Liver (tissue), 9 donors: ENCODE data around the gene RELB. TPM values are rescaled to one million over a fixed set of nuclear protein-coding genes. Genes with fewer than 3 reads are reported as not detected.

ENCODE experiments used
- DNase-seq: peaks from one replicate; pipeline ENCODE4 v3.0.0-alpha.2; 2017; ENCODE audit warnings: low spot score
- H3K27ac ChIP-seq, 2 donors: one replicate each; pipeline ENCODE4 v1.7.0; 2013; ENCODE audit warnings: inconsistent platforms in 2 of 2, low read length in 2 of 2, control low read depth in 1 of 2, low read depth in 1 of 2, mild to moderate bottlenecking in 1 of 2
- H3K27me3 ChIP-seq, 4 donors: one replicate each; pipeline versions ENCODE4 v1.6.1 to v1.7.0; 2013; ENCODE audit warnings: low read length in 3 of 4, inconsistent platforms in 1 of 4, mild to moderate bottlenecking in 1 of 4, moderate library complexity in 1 of 4; ENCODE audit not compliant: control insufficient read depth in 4 of 4, insufficient read depth in 4 of 4
- H3K36me3 ChIP-seq, 4 donors: one replicate each; pipeline versions ENCODE4 v1.6.1 to v1.7.0; 2013; ENCODE audit warnings: low read length in 3 of 4, mild to moderate bottlenecking in 3 of 4, low read depth in 1 of 4, moderate library complexity in 1 of 4; ENCODE audit not compliant: control insufficient read depth in 4 of 4, insufficient read depth in 3 of 4
- H3K4me1 ChIP-seq, 4 donors: one replicate each; pipeline versions ENCODE4 v1.6.1 to v1.7.0; 2013; ENCODE audit warnings: low read length in 3 of 4, mild to moderate bottlenecking in 3 of 4, moderate library complexity in 1 of 4; ENCODE audit not compliant: control insufficient read depth in 4 of 4, insufficient read depth in 4 of 4
- H3K4me3 ChIP-seq, 3 donors: one replicate each; pipeline versions ENCODE4 v1.6.1 to v1.7.0; 2013; ENCODE audit warnings: low read length in 3 of 3, control low read depth in 1 of 3, low read depth in 1 of 3, mild to moderate bottlenecking in 1 of 3
- H3K9ac ChIP-seq, 2 donors: one replicate each; pipeline ENCODE4 v1.7.0; 2013; ENCODE audit warnings: low read length in 2 of 2, mild to moderate bottlenecking in 2 of 2, moderate library complexity in 2 of 2, control low read depth in 1 of 2, low read depth in 1 of 2
- H3K9me3 ChIP-seq, 4 donors: one replicate each; pipeline versions ENCODE4 v1.6.1 to v1.7.0; 2013; ENCODE audit warnings: low read length in 3 of 4; ENCODE audit not compliant: control insufficient read depth in 4 of 4
- ATF3 ChIP-seq: IDR thresholded peaks from 2 replicates; pipeline ENCODE4 v1.6.1; 2016; ENCODE audit warnings: antibody characterized with exemption
- EGR1 ChIP-seq, 2 donors: IDR thresholded peaks; 2 replicates each; pipeline ENCODE4 v1.6.1; 2016 to 2018; ENCODE audit warnings: antibody characterized with exemption in 2 of 2, low read depth in 2 of 2
- FOXA1 ChIP-seq: IDR thresholded peaks from 2 replicates; pipeline ENCODE4 v1.6.1; 2016; ENCODE audit warnings: antibody characterized with exemption
- FOXA2 ChIP-seq: IDR thresholded peaks from 2 replicates; pipeline ENCODE4 v1.6.1; 2016; ENCODE audit warnings: antibody characterized with exemption
- GABPA ChIP-seq, 2 donors: IDR thresholded peaks in 1 of 2; conservative IDR thresholded peaks in 1 of 2; 2 replicates each; pipeline ENCODE4 v1.6.1; 2016; ENCODE audit warnings: antibody characterized with exemption in 2 of 2, mild to moderate bottlenecking in 1 of 2, moderate library complexity in 1 of 2
- HNF4A ChIP-seq, 2 donors: conservative IDR thresholded peaks; 2 replicates each; pipeline ENCODE4 v1.6.1; 2016; ENCODE audit warnings: antibody characterized with exemption in 2 of 2, mild to moderate bottlenecking in 2 of 2
- HNF4G ChIP-seq: IDR thresholded peaks from 2 replicates; pipeline ENCODE4 v1.6.1; 2016; ENCODE audit warnings: antibody characterized with exemption
- JUND ChIP-seq, 2 donors: IDR thresholded peaks; 2 replicates each; pipeline ENCODE4 v1.6.1; 2016; ENCODE audit warnings: antibody characterized with exemption in 2 of 2
- MAX ChIP-seq: IDR thresholded peaks from 2 replicates; pipeline ENCODE4 v1.6.1; 2016; ENCODE audit warnings: antibody characterized with exemption
- NR2F2 ChIP-seq: IDR thresholded peaks from 2 replicates; pipeline ENCODE4 v1.6.1; 2016; ENCODE audit warnings: antibody characterized with exemption
- RAD21 ChIP-seq, 2 donors: IDR thresholded peaks; 2 replicates each; pipeline ENCODE4 v1.6.1; 2016; ENCODE audit warnings: antibody characterized with exemption in 2 of 2, mild to moderate bottlenecking in 2 of 2
- REST ChIP-seq: IDR thresholded peaks from 2 replicates; pipeline ENCODE4 v1.6.1; 2016; ENCODE audit warnings: antibody characterized with exemption, mild to moderate bottlenecking
- RXRA ChIP-seq, 2 donors: IDR thresholded peaks; 2 replicates each; pipeline ENCODE4 v1.6.1; 2017 to 2018; ENCODE audit warnings: antibody characterized with exemption in 2 of 2, mild to moderate bottlenecking in 1 of 2
- SP1 ChIP-seq: IDR thresholded peaks from 2 replicates; pipeline ENCODE4 v1.6.1; 2018; ENCODE audit warnings: antibody characterized with exemption, mild to moderate bottlenecking
- TAF1 ChIP-seq: conservative IDR thresholded peaks from 2 replicates; pipeline ENCODE4 v1.6.1; 2016; ENCODE audit warnings: antibody characterized with exemption, mild to moderate bottlenecking
- YY1 ChIP-seq: IDR thresholded peaks from 2 replicates; pipeline ENCODE4 v1.6.1; 2016; ENCODE audit warnings: antibody characterized with exemption, mild to moderate bottlenecking
- WGBS: extraction: QIAGEN DNeasy Blood & Tissue Kit; methylation state at CpG from one replicate; pipeline ENCODE4 v1.1.7; 2013; 5-methylcytosine and 5-hydroxymethylcytosine counted together
- polyA plus RNA-seq, 2 donors: library from polyadenylated mRNA; stranded (reverse) in 1 of 2; unstranded in 1 of 2; fragments of 200-250 nt in 1 of 2; fragments of >200 nt in 1 of 2; fragmentation: Nextera tagmentation in 1 of 2; extraction: Ambion mirVana in 1 of 2; gene quantifications; one replicate each; pipeline versions ENCODE4 v1.2.1 to v1.2.3, GENCODE V29; 2013 to 2015
- total RNA-seq, 2 donors: library from RNA; depleted of rRNA; stranded (reverse); fragments of >200 nt; gene quantifications; one replicate each; pipeline ENCODE4 v1.2.3, GENCODE V29; 2014
- TF ChIP-seq, protein P1 (sequence below): IDR thresholded peaks from 2 replicates; pipeline ENCODE4 v1.6.1; 2016; ENCODE audit warnings: antibody characterized with exemption
- TF ChIP-seq, protein P2 (sequence below): fragments of 150-350 bp; IDR thresholded peaks from 2 replicates; pipeline ENCODE4 v1.5.1; 2017; ENCODE audit warnings: improper control_type of control experiment, low read depth, low read length; ENCODE audit not compliant: missing input control
- donor health status: healthy.
- donor health status: healthy.
- donor health status: healthy.
- donor health status: healthy.
- donor health status: healthy.

The RELB gene
- total and polyA plus RNA-seq, 4 donors, result 1.4 to 4.9 (median 2.6) TPM

- no peak overlapping the region for H3K9ac ChIP-seq
- DNase-seq, result no peak
- no peak overlapping the region for H3K27ac ChIP-seq
- no peaks in the 10 kb centered on the region for H3K27me3 ChIP-seq
- H3K9me3 ChIP-seq, result no peaks in the 10 kb centered on the region
- TF ChIP-seq, protein P1, sequence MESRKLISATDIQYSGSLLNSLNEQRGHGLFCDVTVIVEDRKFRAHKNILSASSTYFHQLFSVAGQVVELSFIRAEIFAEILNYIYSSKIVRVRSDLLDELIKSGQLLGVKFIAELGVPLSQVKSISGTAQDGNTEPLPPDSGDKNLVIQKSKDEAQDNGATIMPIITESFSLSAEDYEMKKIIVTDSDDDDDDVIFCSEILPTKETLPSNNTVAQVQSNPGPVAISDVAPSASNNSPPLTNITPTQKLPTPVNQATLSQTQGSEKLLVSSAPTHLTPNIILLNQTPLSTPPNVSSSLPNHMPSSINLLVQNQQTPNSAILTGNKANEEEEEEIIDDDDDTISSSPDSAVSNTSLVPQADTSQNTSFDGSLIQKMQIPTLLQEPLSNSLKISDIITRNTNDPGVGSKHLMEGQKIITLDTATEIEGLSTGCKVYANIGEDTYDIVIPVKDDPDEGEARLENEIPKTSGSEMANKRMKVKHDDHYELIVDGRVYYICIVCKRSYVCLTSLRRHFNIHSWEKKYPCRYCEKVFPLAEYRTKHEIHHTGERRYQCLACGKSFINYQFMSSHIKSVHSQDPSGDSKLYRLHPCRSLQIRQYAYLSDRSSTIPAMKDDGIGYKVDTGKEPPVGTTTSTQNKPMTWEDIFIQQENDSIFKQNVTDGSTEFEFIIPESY, result no peak
- no peak for TF ChIP-seq RXRA (IDR thresholded peaks at IDR 0.05)
- no peak for TF ChIP-seq YY1
- no peak for TF ChIP-seq GABPA (IDR thresholded peaks at IDR 0.05 in 1 of 2, conservative IDR thresholded peaks at IDR 0.05 in 1 of 2)
- TF ChIP-seq RAD21 (IDR thresholded peaks at IDR 0.05), result no peak
- no peak for TF ChIP-seq HNF4G
- no peak for TF ChIP-seq NR2F2
- TF ChIP-seq SP1, result no peak
- no peak for TF ChIP-seq FOXA1
- no peak for TF ChIP-seq FOXA2
- TF ChIP-seq ATF3, result no peak
- no peak for TF ChIP-seq EGR1 (IDR thresholded peaks at IDR 0.05; ENCODE audit: low read depth in 2 of 2)
- TF ChIP-seq TAF1, result no peak
- TF ChIP-seq, protein P2, sequence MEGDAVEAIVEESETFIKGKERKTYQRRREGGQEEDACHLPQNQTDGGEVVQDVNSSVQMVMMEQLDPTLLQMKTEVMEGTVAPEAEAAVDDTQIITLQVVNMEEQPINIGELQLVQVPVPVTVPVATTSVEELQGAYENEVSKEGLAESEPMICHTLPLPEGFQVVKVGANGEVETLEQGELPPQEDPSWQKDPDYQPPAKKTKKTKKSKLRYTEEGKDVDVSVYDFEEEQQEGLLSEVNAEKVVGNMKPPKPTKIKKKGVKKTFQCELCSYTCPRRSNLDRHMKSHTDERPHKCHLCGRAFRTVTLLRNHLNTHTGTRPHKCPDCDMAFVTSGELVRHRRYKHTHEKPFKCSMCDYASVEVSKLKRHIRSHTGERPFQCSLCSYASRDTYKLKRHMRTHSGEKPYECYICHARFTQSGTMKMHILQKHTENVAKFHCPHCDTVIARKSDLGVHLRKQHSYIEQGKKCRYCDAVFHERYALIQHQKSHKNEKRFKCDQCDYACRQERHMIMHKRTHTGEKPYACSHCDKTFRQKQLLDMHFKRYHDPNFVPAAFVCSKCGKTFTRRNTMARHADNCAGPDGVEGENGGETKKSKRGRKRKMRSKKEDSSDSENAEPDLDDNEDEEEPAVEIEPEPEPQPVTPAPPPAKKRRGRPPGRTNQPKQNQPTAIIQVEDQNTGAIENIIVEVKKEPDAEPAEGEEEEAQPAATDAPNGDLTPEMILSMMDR, result no peak
- TF ChIP-seq REST, result no peak
- TF ChIP-seq HNF4A (conservative IDR thresholded peaks at IDR 0.05), result no peak
- no peak for TF ChIP-seq MAX
- no peak for TF ChIP-seq JUND (IDR thresholded peaks at IDR 0.05)
- H3K4me3 ChIP-seq, result no peak overlapping the region
- peaks cover 0 to 4% (median 0%) of the 10 kb centered on the region in 4 donors for H3K36me3 ChIP-seq
- peaks cover 0 to 2% (median 1%) of the 10 kb centered on the region in 4 donors for H3K4me1 ChIP-seq
- 86% methylated on average over 4 of the region's 4 CpGs for WGBS
Measured at GRCh38 chr19:45023048-45023447, 21.8 kb downstream of the RELB start.
